Measurements from ENCODE around the gene BORCS8. TPM values are rescaled to one million over a fixed set of nuclear protein-coding genes. Genes with fewer than 3 reads are reported as not detected.
"Not testable (repeated sequence)": the region's sequence is repeated elsewhere in the genome, so short reads cannot be mapped to it uniquely, and the experiment has no call there.

The BORCS8 gene
- total RNA-seq, 4 donors from 2014 or later = 4.4 to 15.2 (median 10.9) TPM

GRCh38 chr19:19181488-19181998, 10.4 kb downstream of the BORCS8 start:
- DNase-seq (ENCODE audit: low spot score in 2 of 2) = no peak
- no peak for TF ChIP-seq POLR2A (IDR thresholded peaks at IDR 0.05)
- intact Hi-C loops (cut with DNase I; ENCODE audit: low total_unique reads) = no loop called here
- WGBS, 2 donors = 85 to 89% methylated on average over 9 of the region's 9 CpGs
- H3K4me3 ChIP-seq (ENCODE audit: low read depth, poor library complexity, severe bottlenecking) = no peak overlapping the region

GRCh38 chr19:19179548-19180441, 12.2 kb downstream of the BORCS8 start:
- no peak overlapping the region for H3K4me3 ChIP-seq (ENCODE audit: low read depth, poor library complexity, severe bottlenecking)
- DNase-seq (ENCODE audit: low spot score in 2 of 2) = no peak
- TF ChIP-seq CTCF (IDR thresholded peaks at IDR 0.05) = no peak
- TF ChIP-seq POLR2A (IDR thresholded peaks at IDR 0.05) = no peak
- 89 to 92% methylated on average over 17 of the region's 17 CpGs for WGBS, 2 donors
- intact Hi-C loops (cut with DNase I; ENCODE audit: low total_unique reads) = no loop called here

GRCh38 chr19:19176950-19177349, 15.0 kb downstream of the BORCS8 start:
- intact Hi-C loops (cut with DNase I; ENCODE audit: low total_unique reads) = no loop called here
- no peak for DNase-seq (ENCODE audit: low spot score in 2 of 2)
- H3K4me3 ChIP-seq (ENCODE audit: low read depth, poor library complexity, severe bottlenecking) = no peak overlapping the region
- 84 to 89% methylated on average over 8 of the region's 8 CpGs for WGBS, 2 donors
- TF ChIP-seq CTCF (IDR thresholded peaks at IDR 0.05) (no peak), POLR2A (IDR thresholded peaks at IDR 0.05) (no peak)

- H3K4me3 ChIP-seq (ENCODE audit: low read depth, poor library complexity, severe bottlenecking); intact Hi-C loops (cut with DNase I; ENCODE audit: low total_unique reads); DNase-seq (ENCODE audit: low spot score in 2 of 2): not testable (repeated sequence)
- 82 to 85% methylated on average over 5 of the region's 5 CpGs for WGBS, 2 donors
Measured at GRCh38 chr19:19173243-19173642, 18.7 kb downstream of the BORCS8 start.

GRCh38 chr19:19171821-19172532, 20.0 kb downstream of the BORCS8 start:
- no peak for TF ChIP-seq POLR2A (IDR thresholded peaks at IDR 0.05)
- no peak for TF ChIP-seq CTCF (IDR thresholded peaks at IDR 0.05)
- WGBS, 2 donors = 74 to 81% methylated on average over 7 to 8 of the region's 8 CpGs
- no peak for DNase-seq (ENCODE audit: low spot score in 2 of 2)
- intact Hi-C loops (cut with DNase I; ENCODE audit: low total_unique reads) = no loop called here
- H3K4me3 ChIP-seq (ENCODE audit: low read depth, poor library complexity, severe bottlenecking) = no peak overlapping the region

- DNase-seq (ENCODE audit: low spot score in 2 of 2) = no peak
- 82 to 91% methylated on average over 6 of the region's 6 CpGs for WGBS, 2 donors
- intact Hi-C loops (cut with DNase I; ENCODE audit: low total_unique reads) = no loop called here
- H3K4me3 ChIP-seq (ENCODE audit: low read depth, poor library complexity, severe bottlenecking) = no peak overlapping the region
- TF ChIP-seq CTCF (IDR thresholded peaks at IDR 0.05) (no peak), POLR2A (IDR thresholded peaks at IDR 0.05) (no peak)
Measured at GRCh38 chr19:19170873-19171672, 20.9 kb downstream of the BORCS8 start.
